NOMO-1 treated with dmso at 0.1 percent for 144 hours (cell line): ENCODE results near the gene CACNA1C.

Source experiments
- DNase-seq: peaks from one replicate; lab custom pipeline; 2025; ENCODE audit not compliant: unreplicated experiment; lab: John Stamatoyannopoulos, UW

CACNA1C gene

DNA sequence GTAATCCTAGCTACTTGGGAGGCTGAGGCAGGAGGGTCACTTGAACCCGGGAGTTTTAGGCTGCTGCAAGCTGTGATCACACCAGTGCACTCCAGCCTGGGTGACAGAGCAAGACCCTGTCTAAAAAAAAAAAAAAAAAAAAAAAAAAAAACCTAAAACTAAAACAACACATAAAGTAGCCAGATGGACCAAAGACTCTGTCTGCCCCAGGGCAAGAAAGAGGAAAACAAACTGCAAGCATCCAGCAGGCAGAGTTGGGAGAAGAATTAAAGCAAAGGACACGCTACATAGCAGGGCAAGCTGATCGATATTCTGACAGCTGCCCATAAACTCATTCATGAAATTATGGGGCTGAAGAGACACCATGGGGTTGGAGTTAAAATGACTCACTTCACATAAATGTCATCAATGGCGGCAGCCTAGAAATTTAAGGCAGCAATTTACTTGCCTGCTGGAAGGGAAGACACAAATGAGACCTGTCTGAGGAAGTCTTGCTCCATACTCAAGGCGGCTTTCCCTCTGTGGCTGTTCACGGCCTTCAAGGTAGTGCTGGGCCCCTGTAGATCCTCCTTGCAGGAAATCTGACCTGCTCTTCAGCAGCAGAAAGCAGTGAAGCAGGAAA, 482.9 kb downstream of the CACNA1C start:
- DNase-seq: no peak

DNA sequence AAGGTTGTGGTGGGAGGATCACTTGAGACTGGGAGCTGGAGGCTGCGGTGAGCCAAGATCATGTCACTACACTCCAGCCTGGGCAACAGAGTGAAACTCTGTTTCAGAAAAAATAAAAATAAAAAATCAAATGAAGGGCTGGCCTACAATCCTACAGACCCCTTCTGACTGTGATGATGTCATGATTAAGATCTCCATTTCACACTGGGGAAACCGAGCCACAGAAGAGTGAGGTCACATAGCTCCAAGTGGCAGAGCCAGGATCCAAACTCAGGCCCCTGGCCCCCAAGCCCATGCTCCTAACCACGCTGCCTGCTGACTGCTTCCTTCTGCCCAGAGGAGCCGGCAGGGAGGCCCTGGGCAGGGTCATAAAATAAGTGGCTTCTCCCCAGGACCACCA, 483.9 kb downstream of the CACNA1C start:
- no peak for DNase-seq

DNA sequence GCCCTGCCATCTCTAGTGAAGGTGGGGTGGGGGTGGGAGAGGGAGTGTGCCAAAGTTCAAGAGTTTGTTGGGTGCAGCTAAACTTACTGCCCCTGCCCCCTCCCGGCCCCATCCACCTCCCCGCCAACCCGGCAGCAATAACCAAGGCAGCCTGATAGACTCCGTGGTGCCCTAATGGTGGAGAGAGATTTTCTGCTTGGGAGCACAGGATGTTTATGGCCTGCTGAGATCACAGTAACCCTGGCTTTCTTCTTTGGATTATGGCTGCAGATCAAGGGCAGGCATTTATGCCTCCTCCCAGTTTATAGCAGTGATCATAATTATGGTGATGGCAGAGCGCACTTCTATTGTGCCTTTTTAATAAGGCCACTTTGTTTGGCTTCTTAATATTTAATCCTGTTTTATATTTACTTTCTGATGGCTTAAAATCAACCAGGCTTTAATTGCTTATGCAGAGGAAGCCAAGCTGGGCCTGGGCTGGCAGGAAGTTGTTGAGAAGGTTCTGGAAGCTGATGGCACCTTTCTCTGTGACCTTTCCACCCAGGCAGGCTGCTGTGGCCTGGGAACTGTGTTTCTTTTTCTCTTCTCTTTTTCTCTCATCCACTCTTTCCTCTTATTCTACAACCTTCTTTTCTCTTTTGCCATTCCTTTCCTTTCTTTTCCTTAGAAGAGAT, 485.2 kb downstream of the CACNA1C start:
- DNase-seq: no peak

DNA sequence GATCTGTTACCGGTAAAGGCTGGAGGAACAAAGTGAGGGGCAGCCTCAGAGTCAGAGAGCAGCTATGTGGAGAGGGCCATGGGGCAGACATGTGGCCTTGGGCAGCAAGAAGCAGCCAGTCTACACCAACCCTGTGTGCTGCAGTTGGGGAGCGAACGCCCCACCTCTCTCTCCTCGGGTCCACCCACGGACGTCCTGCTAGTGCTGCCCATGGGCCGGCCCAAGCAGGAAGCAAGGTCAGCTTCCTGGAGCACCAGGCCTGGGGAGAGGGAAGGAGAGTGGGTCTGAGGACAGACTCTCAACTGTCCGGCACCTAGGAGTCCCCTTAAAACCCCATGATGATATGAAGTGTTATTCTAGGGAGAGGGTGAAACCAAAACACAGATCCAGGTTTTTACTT, 487.2 kb downstream of the CACNA1C start:
- DNase-seq: no peak

DNA sequence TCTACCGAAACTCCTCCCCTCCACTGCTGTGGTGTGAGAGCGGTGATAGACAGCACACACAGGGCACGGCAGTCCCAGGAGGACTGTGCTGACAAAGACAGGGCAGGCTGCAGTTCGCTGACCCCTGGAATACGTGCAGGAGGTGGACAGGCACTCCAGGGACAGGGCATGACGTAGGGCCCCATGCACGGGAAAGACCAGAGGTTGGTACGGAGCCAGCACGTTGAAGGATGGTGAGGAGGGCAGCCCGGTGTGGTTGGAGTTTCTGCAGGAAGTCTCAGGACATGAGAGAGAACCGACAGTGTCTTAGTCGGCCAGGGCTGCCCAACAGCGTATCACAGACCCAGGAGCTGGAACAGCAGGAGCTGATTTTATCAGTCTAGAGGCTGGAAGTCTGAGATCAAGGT, 487.8 kb downstream of the CACNA1C start:
- DNase-seq: no peak

DNA sequence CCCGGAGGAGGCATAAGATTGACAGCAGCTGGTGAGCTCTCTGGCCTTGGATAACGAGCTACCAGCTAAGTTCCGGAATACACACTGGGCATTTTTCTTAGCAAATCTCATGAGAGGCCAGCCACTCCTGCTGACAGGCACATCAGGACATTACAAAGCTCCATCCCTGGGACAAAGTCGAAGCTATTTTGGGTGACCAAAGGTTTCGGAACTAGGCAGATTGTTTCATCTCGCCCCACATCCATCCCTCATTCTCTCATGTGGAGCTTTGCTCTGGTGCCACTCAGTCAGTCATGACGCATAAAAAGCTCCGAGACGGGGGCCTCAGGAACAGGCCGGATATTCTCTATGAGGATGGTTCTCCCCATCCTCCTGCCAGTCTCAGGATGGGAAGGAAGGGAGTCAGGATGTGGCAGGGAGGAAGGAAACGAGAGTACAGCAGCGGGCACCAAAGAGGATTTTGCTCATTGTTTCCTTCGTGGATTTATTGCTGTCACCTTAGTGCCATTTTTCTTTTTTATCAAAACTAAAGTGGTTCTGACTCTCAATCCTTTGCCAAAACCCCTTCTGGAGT, 488.9 kb downstream of the CACNA1C start:
- no peak for DNase-seq

DNA sequence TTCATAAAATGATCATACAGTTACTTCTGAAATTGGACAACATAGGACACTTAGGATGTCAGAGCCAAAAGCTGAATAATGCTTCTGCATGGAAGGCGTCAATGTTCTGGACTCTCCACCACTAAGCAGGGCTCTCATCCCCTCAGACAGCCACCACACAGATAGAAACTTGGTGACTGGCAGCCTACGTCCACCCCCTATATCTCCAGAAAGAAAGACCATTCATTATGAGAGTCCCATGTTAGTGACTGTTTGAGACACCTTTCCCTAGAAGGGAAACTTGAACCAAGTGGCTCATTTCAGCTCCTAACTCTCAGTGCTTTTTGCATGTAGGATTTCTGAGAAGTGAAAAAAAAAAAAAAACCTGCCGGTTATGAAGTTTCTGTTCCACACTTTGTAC, 491.0 kb downstream of the CACNA1C start:
- DNase-seq: no peak

DNA sequence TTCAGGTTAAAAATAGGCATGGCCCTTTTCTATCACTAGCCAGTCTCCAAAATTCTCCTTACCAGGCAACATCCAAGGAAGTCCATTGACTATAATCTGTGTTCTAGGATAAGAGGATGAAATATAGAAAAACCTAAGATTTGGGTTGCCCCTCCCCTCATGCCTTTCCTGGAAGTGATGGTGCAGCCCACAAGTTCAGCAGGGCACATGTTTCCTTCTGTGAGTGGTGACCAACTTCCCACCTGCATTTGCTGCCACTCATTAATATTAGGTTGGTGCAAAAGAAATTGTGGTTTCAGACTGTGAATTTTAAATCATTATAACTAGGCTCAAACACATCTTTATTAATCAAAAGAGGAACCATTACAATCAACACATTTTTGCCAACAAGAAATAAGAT, 491.4 kb downstream of the CACNA1C start:
- DNase-seq: no peak

DNA sequence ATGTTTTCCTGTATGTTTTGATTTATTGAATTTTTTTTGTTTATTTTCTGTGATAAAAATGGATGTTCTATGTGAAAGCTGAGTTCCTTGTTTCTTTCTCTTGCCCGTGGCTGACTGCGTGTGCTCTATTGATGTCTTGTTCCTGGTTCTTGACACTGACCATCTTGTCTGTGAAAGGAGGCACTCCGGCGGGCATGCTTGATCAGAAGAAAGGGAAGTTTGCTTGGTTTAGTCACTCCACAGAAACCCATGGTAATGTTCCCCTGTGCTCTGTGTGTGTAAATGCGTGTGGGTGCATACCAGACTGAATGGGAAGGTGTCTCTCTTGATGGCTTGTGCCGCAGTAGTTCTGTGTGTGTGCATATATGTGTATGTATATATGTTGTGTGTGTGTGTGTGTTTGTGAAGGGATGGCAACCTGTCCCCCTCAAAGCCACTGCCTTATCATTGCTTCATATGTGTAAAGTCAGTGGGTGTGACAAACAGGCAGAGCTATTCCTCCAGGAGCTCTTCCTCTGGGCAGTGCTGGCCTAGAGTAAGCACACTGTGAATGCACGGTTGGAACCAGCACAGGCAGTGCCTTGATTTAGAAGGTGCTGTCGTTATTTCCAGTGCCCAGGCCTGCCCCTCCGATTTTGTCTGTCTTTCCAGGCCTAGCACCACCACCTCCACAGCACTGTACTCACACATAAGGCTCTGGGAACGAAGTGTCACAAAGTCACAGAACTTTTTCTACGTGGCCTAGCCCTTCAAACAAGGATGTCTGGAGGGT, 494.7 kb downstream of the CACNA1C start:
- peak; percentile 79 for DNase-seq

DNA sequence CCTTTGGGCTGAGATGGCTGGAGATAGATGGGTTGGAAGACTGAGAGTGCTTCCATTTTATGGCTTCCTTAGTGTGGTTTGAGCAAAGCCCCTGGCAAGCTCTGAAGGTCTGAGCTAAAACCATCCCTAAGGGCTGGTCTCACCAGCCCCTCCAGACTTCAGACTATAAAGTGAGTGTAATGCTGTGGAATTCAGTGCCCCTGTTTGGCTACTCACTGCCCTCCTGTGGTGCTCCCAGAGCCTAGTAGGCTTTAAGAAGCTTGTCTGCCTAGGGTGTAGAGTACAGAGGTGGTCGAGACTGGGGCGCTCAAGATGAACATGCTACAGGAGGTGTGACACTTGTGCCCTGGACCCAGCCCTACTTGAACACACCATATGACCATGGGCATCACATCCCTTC, 495.3 kb downstream of the CACNA1C start:
- no peak for DNase-seq

DNA sequence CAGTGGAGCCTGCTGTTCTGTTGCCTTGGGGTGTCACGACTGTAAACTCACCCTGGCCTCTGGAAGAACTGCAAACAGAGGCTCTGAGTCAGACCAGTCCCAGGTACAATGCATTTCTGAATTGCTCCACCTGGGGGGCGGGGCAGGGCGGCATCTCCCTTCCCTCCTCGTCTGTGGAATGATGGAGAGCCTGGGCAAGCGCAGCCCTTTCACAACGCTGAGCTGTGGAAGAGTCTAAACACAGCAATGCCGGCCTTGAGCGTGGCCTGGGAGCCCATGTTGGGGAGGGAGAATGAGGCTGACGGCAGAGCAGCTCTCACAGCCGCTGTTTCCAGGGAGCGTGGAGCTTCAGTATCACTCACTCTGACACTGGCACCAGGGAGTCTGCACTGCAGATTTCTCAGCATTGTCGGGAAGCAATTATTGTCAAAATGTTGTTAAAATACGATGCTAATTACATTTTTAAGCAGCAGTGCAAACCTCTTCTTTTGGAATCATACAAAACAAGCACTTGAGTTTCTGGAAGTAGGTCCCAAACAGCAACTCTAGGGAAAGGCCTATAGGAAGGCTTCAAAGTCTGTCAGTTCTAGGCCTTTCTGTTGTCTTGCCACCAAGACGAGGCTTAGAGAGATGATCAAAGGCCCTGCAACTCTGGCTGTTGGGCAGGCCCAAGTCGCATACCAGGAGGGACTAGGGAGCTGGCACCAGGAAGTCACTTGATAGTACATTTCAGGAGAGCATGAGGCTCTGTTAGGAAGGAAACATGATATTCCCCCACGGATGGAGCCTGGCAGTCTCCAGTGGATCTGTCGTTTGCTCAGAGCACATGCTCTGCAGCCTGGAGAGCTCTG, 498.0 kb downstream of the CACNA1C start:
- DNase-seq: no peak

DNA sequence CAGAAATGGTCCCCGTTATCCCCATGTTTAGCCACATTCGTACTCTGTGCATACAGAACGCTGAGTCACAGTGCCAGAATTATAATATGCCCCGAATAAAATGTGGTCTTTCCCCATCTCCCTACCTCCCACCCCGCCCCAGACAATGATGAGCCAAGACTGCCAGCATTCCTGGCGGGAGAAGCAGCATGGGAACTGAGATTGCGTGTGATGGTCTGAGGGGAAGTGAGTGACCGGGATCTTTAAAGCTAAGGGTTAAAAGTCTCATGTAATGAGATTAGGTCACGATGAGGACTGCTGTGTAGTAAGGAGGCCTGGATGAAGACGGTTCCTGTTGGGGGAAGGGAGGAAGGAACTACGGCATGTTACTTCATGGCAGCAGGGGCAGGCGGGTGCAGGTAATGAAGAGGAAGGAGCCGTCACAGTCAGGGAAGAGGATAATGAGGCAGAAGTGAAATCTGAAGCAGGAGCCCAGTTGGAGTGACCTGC, 498.7 kb downstream of the CACNA1C start:
- peak; percentile 86 for DNase-seq

DNA sequence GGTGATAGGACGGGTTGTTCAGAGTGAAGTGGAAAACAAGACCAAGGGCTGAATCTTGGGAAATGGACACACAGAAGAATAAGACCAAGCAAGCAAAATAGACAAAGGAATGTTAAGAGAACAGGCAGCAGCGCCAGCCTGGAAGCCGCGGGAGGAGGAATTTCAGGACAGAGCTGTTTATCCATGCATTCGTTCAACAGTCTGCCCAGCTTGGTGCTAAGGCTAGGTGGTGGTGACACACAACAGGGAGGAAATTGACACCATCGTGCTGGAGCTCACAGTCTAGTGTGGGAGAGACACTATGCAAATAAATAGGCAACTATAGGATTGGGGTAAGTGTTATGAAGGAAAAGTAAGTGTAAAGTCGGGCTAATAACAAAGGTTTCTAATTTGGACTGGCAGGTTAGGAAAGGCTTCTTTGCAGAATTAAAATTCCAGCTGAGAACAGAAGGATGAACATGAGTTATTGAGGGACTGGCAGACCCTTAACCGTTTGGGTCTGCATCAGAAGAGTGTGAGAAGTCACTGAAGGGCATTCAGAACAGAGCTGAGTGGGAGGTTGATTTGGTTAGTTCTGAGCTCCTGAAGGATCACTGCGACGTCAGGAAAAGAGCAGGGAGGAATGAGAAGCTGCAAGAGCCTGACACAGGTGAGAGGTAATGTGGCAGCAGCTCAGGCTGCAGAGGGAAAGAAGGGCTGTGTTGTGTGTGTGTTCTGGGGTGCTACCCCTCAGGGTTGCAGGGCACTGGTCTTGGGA, 499.4 kb downstream of the CACNA1C start:
- DNase-seq: no peak

DNA sequence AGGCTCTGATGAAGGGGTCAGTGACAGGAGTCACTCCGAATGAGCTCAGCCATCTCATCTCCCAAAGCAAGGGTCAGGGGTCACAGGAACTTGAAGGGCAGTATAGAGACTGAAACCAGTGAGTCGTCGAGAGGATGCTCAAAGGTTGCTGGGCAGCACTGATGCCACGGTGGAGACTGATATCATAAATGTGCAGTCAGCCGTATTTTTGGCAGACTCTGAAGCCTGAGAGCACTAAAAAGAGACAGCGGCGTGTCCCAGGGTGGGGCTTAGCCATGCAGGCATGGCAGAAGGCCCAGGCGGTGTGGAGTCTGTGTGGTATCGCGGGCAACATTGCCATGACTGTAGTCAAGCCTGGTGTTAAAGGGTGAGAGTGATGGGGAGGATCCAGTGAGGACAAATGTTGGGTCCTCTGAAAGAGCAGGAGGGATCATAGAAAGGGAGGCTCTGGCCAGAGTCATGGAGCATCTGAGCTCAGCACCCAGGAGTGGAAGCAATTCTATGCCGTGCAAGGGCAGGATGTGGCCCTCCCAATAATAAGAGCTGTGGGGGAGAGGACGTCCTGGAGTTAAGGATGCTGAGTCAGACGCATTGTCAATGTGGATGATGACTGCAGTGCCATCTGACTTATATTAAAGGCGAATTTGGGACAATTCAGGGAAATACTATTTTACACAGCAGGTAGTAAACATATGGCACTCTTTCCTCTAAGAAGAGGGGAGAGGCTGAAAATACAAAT, 500.8 kb downstream of the CACNA1C start:
- DNase-seq: no peak

DNA sequence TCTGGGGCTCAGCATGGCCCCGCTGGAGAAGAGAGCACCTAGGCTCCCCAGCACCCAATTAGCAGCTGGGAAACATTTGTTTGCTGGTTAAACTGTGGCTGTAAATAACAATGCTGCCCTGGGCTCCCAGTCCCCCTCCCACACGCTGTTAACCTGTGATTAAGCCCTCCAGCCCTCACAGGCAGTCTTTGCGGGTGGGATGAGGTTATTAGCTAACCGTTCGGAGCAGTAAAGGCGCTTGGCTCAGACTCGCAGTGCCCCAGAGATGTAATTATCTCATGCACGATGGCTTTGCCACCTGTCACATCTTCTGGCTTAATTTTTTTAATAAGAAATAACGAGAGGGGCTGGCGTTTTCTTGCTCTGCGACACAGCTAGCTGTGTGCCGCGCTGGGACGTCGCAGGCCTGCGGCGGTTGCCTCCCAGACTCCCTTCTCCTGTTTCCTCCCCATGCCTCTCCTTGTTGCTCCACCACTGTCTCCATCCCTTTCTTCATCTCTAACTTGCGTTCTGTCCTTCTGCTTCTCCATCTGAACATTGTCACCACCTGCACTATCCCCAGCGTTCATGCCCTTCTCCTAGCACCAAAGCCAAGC, 502.8 kb downstream of the CACNA1C start:
- DNase-seq: no peak

DNA sequence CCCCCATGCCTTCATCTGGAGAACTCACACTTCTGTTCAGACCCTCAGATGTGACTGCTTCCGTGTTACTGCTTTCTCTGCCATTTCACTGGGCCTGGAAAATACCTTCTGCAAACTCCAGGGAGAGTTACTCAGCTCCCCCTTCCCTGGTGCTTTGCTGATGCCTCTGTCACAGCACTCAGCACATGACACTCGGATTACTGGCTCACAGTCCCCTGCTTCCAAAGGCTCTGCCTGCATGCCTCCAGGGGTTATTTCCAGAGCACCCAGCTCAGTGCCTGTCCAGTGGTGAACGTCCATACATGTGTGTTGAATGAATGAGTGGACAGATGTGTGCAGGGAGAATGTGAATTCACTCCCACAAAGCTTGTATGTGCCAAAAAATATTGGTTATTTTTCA, 504.8 kb downstream of the CACNA1C start:
- no peak for DNase-seq

DNA sequence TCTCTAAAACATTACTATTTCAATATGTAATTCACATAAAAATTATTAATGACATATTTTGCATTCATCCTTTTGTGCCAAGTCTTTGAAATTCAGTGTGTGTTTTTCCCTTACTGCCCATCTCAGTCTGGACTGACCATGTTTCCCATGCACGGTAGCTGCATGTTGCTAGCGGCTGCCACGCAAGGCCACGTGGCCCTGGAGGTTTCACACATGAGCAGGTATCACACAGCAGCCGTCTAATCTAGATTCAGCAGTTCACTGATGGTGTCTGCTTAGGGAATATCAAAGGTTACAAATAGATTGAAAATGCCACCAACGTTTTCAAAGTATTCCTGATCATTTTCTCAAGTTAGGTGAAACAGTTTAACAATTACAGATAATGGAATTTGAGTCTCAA, 507.1 kb downstream of the CACNA1C start:
- no peak for DNase-seq

DNA sequence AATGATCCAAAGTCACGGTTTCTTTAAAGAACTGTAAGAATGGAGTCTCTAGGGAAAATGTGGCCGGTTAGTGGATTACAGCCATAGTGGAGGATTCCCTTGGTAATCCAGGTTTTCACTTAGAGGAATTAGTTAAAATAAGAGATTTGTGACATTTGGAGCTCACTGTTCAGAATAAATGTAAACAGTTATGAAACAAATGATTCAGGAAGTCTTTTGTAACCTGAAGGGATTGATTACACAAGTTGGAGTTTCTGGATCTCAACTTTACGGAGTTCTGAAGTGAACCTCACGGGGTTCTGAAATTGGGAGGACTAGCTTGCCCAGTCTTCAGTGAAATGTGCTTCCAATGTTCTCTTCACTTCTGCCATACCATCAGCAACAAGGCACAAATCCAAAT, 507.6 kb downstream of the CACNA1C start:
- no peak for DNase-seq

DNA sequence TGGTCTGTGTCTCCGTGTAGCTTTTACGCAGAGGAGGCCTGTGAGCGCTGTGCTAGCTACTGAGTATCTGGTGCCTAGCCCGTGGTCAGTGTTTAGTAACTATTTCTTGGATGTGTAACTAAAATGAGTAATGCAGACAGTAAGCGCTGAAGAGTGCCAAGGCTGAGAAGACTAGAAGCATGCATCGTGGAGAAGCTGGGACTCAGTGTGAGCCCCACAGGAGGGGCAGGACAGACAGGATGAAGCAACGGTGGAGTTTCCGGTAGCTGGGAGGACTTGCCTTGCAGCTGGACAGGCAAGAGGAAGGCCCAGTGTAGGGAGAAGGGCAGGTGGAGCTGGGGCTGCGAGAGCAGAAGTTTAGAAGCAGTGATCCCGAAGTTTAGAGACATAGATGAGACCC, 508.6 kb downstream of the CACNA1C start:
- no peak for DNase-seq
